NB4 (cell line): Measurements from ENCODE around the gene CELF4.

Experiments used
- MAX ChIP-seq: IDR thresholded peaks from 2 replicates; pipeline ENCODE4 v1.6.1; 2011; ENCODE audit warnings: low read depth, low read length
- POLR2A ChIP-seq: IDR thresholded peaks from 2 replicates; pipeline ENCODE4 v1.6.1; 2011; ENCODE audit warnings: mild to moderate bottlenecking; ENCODE audit not compliant: insufficient read length; ENCODE audit errors: extremely low read depth
- TF ChIP-seq, protein P1 (sequence below): IDR thresholded peaks from one replicate; pipeline ENCODE4 v1.5.1; 2012; ENCODE audit warnings: low read depth, low read length

DNA sequence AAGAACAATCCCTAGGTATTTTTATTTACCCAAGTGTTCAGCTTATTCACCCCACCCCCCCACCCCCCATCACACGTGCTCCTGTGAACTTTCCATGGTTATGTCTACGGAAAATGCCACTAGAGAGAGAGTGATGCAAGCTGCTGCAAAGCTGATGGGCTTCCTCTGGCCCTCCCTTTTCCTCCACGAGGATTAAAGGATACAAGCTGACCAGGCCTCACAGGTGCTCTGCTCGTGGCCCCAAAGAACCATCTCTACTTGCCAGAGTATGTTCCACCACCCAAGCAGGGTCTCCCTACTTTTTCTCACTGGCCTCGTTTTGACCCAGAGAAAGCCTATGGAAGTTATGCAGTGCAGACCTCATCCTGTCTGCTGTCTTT lies 342.6 kb downstream of the CELF4 start:
- TF ChIP-seq POLR2A = no peak
- TF ChIP-seq, protein P1, sequence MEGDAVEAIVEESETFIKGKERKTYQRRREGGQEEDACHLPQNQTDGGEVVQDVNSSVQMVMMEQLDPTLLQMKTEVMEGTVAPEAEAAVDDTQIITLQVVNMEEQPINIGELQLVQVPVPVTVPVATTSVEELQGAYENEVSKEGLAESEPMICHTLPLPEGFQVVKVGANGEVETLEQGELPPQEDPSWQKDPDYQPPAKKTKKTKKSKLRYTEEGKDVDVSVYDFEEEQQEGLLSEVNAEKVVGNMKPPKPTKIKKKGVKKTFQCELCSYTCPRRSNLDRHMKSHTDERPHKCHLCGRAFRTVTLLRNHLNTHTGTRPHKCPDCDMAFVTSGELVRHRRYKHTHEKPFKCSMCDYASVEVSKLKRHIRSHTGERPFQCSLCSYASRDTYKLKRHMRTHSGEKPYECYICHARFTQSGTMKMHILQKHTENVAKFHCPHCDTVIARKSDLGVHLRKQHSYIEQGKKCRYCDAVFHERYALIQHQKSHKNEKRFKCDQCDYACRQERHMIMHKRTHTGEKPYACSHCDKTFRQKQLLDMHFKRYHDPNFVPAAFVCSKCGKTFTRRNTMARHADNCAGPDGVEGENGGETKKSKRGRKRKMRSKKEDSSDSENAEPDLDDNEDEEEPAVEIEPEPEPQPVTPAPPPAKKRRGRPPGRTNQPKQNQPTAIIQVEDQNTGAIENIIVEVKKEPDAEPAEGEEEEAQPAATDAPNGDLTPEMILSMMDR = no peak
- TF ChIP-seq MAX = no peak
